ENCODE measurements around the gene SHROOM4.

GRCh38 chrX:50839730-50840129 is 25.7 kb upstream of the SHROOM4 start:
- TF ChIP-seq, protein P1, sequence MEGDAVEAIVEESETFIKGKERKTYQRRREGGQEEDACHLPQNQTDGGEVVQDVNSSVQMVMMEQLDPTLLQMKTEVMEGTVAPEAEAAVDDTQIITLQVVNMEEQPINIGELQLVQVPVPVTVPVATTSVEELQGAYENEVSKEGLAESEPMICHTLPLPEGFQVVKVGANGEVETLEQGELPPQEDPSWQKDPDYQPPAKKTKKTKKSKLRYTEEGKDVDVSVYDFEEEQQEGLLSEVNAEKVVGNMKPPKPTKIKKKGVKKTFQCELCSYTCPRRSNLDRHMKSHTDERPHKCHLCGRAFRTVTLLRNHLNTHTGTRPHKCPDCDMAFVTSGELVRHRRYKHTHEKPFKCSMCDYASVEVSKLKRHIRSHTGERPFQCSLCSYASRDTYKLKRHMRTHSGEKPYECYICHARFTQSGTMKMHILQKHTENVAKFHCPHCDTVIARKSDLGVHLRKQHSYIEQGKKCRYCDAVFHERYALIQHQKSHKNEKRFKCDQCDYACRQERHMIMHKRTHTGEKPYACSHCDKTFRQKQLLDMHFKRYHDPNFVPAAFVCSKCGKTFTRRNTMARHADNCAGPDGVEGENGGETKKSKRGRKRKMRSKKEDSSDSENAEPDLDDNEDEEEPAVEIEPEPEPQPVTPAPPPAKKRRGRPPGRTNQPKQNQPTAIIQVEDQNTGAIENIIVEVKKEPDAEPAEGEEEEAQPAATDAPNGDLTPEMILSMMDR (IDR thresholded peaks at IDR 0.05): no peak
- TF ChIP-seq POLR2A (IDR thresholded peaks at IDR 0.05): no peak
